Neural crest cell (in vitro differentiated cells): ENCODE measurements around the gene GHRHR. TPM values are rescaled to one million over a fixed set of nuclear protein-coding genes. Genes with fewer than 3 reads are reported as not detected.

Experiments used
- DNase-seq: peaks from one replicate; pipeline ENCODE4 v3.0.0; 2021; ENCODE audit warnings: low read depth, mixed read lengths, low spot score
- H3K27ac Mint-ChIP-seq: one replicate; pipeline ENCODE4 v1.8.0; 2021; ENCODE audit warnings: mild to moderate bottlenecking, mixed read lengths; ENCODE audit not compliant: unreplicated experiment
- H3K27me3 Mint-ChIP-seq: 2 replicates; pipeline ENCODE4 v1.8.0; 2021; ENCODE audit warnings: low read depth, mild to moderate bottlenecking, mixed read lengths
- H3K36me3 Mint-ChIP-seq: 2 replicates; pipeline ENCODE4 v1.8.0; 2021; ENCODE audit warnings: low read depth, mild to moderate bottlenecking, mixed read lengths
- H3K4me1 Mint-ChIP-seq: 2 replicates; pipeline ENCODE4 v1.8.0; 2021; ENCODE audit warnings: mixed read lengths
- H3K4me3 Mint-ChIP-seq: one replicate; pipeline ENCODE4 v1.8.0; 2021; ENCODE audit warnings: mild to moderate bottlenecking, mixed read lengths
- H3K9me3 Mint-ChIP-seq: 2 replicates; pipeline ENCODE4 v1.8.0; 2021; ENCODE audit warnings: mixed read lengths
- CTCF ChIP-seq: fragments of 200-600 bp; sonication (generic); conservative IDR thresholded peaks from 2 replicates; pipeline ENCODE4 v1.5.0; 2021; ENCODE audit warnings: antibody characterized with exemption, mild to moderate bottlenecking
- long read RNA-seq: library from polyadenylated mRNA; unstranded; transcript quantifications from one replicate; pipeline ENCODE4 v2.0.0, GENCODE V29; 2020
- total RNA-seq: library from RNA; stranded (reverse); gene quantifications from 2 replicates; pipeline ENCODE4 v1.2.1, GENCODE V29; 2021

Gene GHRHR
- total RNA-seq, result 0.84 TPM in 1 of 2 replicates, not detected in the other
- long read RNA-seq, result 0 reads

- no peak for DNase-seq
- TF ChIP-seq CTCF, result no peak
- Mint-ChIP-seq H3K4me1 (no peaks in the 10 kb centered on the region), H3K4me3 (no peak within 1 kb of the TSS), H3K9me3 (peaks cover 7% of the 10 kb centered on the region), H3K36me3 (no peaks in the 10 kb centered on the region), H3K27me3 (peaks cover 16% of the 10 kb centered on the region), H3K27ac (no peak within 1 kb of the TSS)
Measured at GRCh38 chr7:30963842-30964241, at the start of gene GHRHR. TSS of gene GHRHR (plus strand) at chr7:30963953. CDS start at chr7:30964069, 116 bp downstream.

GRCh38 chr7:30914596-30914995, 49.2 kb upstream of the GHRHR start:
- no peaks in the 10 kb centered on the region for H3K27me3 Mint-ChIP-seq
- no peak overlapping the region for H3K27ac Mint-ChIP-seq
- H3K36me3 Mint-ChIP-seq, result no peaks in the 10 kb centered on the region
- H3K9me3 Mint-ChIP-seq, result no peaks in the 10 kb centered on the region
- no peak for DNase-seq
- TF ChIP-seq CTCF, result no peak
- H3K4me3 Mint-ChIP-seq, result no peak overlapping the region
- peaks cover 18% of the 10 kb centered on the region for H3K4me1 Mint-ChIP-seq

GRCh38 chr7:30915005-30915601, 48.6 kb upstream of the GHRHR start:
- Mint-ChIP-seq H3K27ac (no peak overlapping the region), H3K27me3 (no peaks in the 10 kb centered on the region), H3K4me1 (peaks cover 18% of the 10 kb centered on the region), H3K4me3 (no peak overlapping the region), H3K36me3 (no peaks in the 10 kb centered on the region), H3K9me3 (no peaks in the 10 kb centered on the region)
- TF ChIP-seq CTCF, result no peak
- no peak for DNase-seq

GRCh38 chr7:30915751-30916150, 48.0 kb upstream of the GHRHR start:
- no peaks in the 10 kb centered on the region for H3K9me3 Mint-ChIP-seq

GRCh38 chr7:30916255-30916654, 47.5 kb upstream of the GHRHR start:
- no peak for TF ChIP-seq CTCF
- H3K4me1 Mint-ChIP-seq, result peaks cover 18% of the 10 kb centered on the region
- H3K9me3 Mint-ChIP-seq, result no peaks in the 10 kb centered on the region
- H3K27me3 Mint-ChIP-seq, result no peaks in the 10 kb centered on the region
- no peaks in the 10 kb centered on the region for H3K36me3 Mint-ChIP-seq
- H3K4me3 Mint-ChIP-seq, result no peak overlapping the region
- H3K27ac Mint-ChIP-seq, result no peak overlapping the region
- DNase-seq, result no peak

More at GRCh38 chr7:30915751-30916150, 48.0 kb upstream of the GHRHR start:
- no peak for DNase-seq
- Mint-ChIP-seq H3K4me3 (no peak overlapping the region), H3K36me3 (no peaks in the 10 kb centered on the region), H3K27ac (no peak overlapping the region), H3K4me1 (peaks cover 18% of the 10 kb centered on the region), H3K27me3 (no peaks in the 10 kb centered on the region)
- no peak for TF ChIP-seq CTCF
